Vagina (tissue), 2 donors: ENCODE measurements around the gene PTPN21.

ENCODE experiments used
- CTCF ChIP-seq, 3 experiments: fragments of 450-650 bp in 2 of 3; fragments of 200-600 bp in 1 of 3; sonication (generic) in 1 of 3; IDR thresholded peaks; one replicate each; pipeline ENCODE4 v1.5.1; 2017 to 2019; ENCODE audit warnings: antibody characterized with exemption in 3 of 3, mild to moderate bottlenecking in 2 of 3, moderate library complexity in 2 of 3
- POLR2A ChIP-seq, 2 donors: fragments of 450-650 bp; IDR thresholded peaks; one replicate each; pipeline ENCODE4 v1.6.1; 2017; ENCODE audit warnings: antibody characterized with exemption in 2 of 2, mild to moderate bottlenecking in 2 of 2, moderate library complexity in 2 of 2
- POLR2AphosphoS5 ChIP-seq, 2 donors: sonication (generic); formaldehyde crosslinking; IDR thresholded peaks; one replicate each; pipeline ENCODE4 v1.9.0; 2017; ENCODE audit warnings: antibody characterized with exemption in 2 of 2, mild to moderate bottlenecking in 2 of 2, low read depth in 1 of 2; ENCODE audit not compliant: insufficient read depth in 1 of 2

- no peak for TF ChIP-seq CTCF (IDR thresholded peaks at IDR 0.05)
- no peak for TF ChIP-seq POLR2AphosphoS5 (IDR thresholded peaks at IDR 0.05; ENCODE audit: insufficient read depth in 1 of 2, low read depth in 1 of 2)
- no peak for TF ChIP-seq POLR2A (IDR thresholded peaks at IDR 0.05)
Measured at GRCh38 chr14:88546621-88547385, 8.0 kb downstream of the PTPN21 start.
